Natural killer cell (primary cell): ENCODE measurements around the gene NCDN. TPM values are rescaled to one million over a fixed set of nuclear protein-coding genes. Genes with fewer than 3 reads are reported as not detected.

Experiments
- ATAC-seq, 3 donors: fragments of 150-1000 bp in 2 of 3; fragments of 200-7000 bp in 1 of 3; cut with Tn5 transposase; 1 replicate in 1 of 3; 2 replicates in 2 of 3; pipeline ENCODE4 v1.10.0; 2021; ENCODE audit warnings: mild to moderate bottlenecking in 2 of 3, moderate library complexity in 2 of 3
- DNase-seq, 2 donors: peaks; one replicate each; pipeline versions ENCODE4 v3.0.0 to v3.0.0-alpha.2; 2013 to 2021; ENCODE audit warnings: mixed read lengths in 1 of 2
- H3K27ac ChIP-seq: one replicate; pipeline ENCODE4 v1.5.1; 2013; ENCODE audit warnings: mild to moderate bottlenecking, low read length
- H3K27me3 ChIP-seq: one replicate; pipeline ENCODE4 v1.6.1; 2013; ENCODE audit warnings: low read length; ENCODE audit not compliant: control insufficient read depth, insufficient read depth
- H3K36me3 ChIP-seq: one replicate; pipeline ENCODE4 v1.6.1; 2013; ENCODE audit warnings: low read length; ENCODE audit not compliant: control insufficient read depth, insufficient read depth
- H3K4me1 ChIP-seq: one replicate; pipeline ENCODE4 v1.6.1; 2013; ENCODE audit warnings: low read length; ENCODE audit not compliant: control insufficient read depth, insufficient read depth
- H3K4me3 ChIP-seq: one replicate; pipeline ENCODE4 v1.5.1; 2013; ENCODE audit warnings: low read length
- H3K9me3 ChIP-seq: one replicate; pipeline ENCODE4 v1.6.1; 2013; ENCODE audit warnings: low read length; ENCODE audit not compliant: control insufficient read depth, insufficient read depth
- H3K27ac Mint-ChIP-seq, 2 donors: one replicate each; pipeline ENCODE4 v1.8.0; 2022; ENCODE audit warnings: mild to moderate bottlenecking in 2 of 2, mixed read lengths in 2 of 2, moderate library complexity in 1 of 2
- H3K27me3 Mint-ChIP-seq, 2 donors: one replicate each; pipeline ENCODE4 v1.8.0; 2022; ENCODE audit warnings: low read depth in 2 of 2, mixed read lengths in 2 of 2
- H3K36me3 Mint-ChIP-seq: one replicate; pipeline ENCODE4 v1.8.0; 2022; ENCODE audit warnings: mixed read lengths
- H3K4me1 Mint-ChIP-seq, 2 donors: one replicate each; pipeline ENCODE4 v1.8.0; 2022; ENCODE audit warnings: mixed read lengths in 2 of 2
- H3K4me3 Mint-ChIP-seq: one replicate; pipeline ENCODE4 v1.8.0; 2022; ENCODE audit warnings: mild to moderate bottlenecking, moderate library complexity, mixed read lengths
- H3K9me3 Mint-ChIP-seq, 2 donors: one replicate each; pipeline ENCODE4 v1.8.0; 2022; ENCODE audit warnings: mixed read lengths in 2 of 2
- WGBS: methylation state at CpG from one replicate; pipeline ENCODE4 v1.1.7; 2013; ENCODE audit warnings: missing lambda C conversion rate; ENCODE audit not compliant: insufficient coverage; 5-methylcytosine and 5-hydroxymethylcytosine counted together
- intact Hi-C: fragments of 100-400 bp; cut with micrococcal nuclease; formaldehyde crosslinking; loops from one replicate; pipeline ENCODE4 v1.14.2; 2022
- total RNA-seq, 4 donors: library from RNA; stranded (reverse); fragments of 120-200 nt in 1 of 4; gene quantifications; one replicate each; pipeline versions ENCODE4 v1.2.3 to v1.2.4, GENCODE V29; 2013 to 2022
- TF ChIP-seq, protein P1 (sequence below): fragments of 200-600 bp; IDR thresholded peaks from one replicate; pipeline ENCODE4 v1.8.0; 2022; ENCODE audit warnings: antibody characterized with exemption

Gene NCDN
- total RNA-seq, 3 donors from 2014 or later (not counting 1 experiment from before 2014, with no cell fraction given) = 7.9 to 10.7 (median 9.9) TPM

DNA sequence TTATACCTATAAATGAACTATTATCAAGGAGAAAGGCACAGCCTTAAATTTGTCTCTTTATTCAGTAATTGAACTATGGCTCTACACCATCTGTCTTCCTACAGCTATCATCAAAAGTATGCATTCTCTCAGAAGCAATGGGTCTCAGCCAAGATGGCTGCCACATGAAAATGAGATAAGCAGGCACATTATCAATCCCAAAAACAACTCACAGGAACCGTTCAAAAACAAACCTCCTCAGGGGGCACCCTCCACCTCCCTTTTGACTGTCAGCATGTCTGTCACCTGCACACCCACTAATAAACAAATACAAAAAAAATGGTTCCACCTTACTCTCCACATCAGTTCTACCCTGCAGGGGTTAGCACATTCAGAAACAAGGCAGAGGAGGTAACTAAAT lies 24.0 kb upstream of the NCDN start:
- no peak overlapping the region for H3K27ac ChIP-seq
- H3K9me3 ChIP-seq = peaks cover 12% of the 10 kb centered on the region
- H3K9me3 Mint-ChIP-seq = peaks cover 3 to 4% of the 10 kb centered on the region in 2 donors
- no peak for ATAC-seq
- no peak for DNase-seq
- peaks cover 19% of the 10 kb centered on the region for H3K36me3 ChIP-seq
- peaks cover 18% of the 10 kb centered on the region for H3K36me3 Mint-ChIP-seq
- TF ChIP-seq, protein P1, sequence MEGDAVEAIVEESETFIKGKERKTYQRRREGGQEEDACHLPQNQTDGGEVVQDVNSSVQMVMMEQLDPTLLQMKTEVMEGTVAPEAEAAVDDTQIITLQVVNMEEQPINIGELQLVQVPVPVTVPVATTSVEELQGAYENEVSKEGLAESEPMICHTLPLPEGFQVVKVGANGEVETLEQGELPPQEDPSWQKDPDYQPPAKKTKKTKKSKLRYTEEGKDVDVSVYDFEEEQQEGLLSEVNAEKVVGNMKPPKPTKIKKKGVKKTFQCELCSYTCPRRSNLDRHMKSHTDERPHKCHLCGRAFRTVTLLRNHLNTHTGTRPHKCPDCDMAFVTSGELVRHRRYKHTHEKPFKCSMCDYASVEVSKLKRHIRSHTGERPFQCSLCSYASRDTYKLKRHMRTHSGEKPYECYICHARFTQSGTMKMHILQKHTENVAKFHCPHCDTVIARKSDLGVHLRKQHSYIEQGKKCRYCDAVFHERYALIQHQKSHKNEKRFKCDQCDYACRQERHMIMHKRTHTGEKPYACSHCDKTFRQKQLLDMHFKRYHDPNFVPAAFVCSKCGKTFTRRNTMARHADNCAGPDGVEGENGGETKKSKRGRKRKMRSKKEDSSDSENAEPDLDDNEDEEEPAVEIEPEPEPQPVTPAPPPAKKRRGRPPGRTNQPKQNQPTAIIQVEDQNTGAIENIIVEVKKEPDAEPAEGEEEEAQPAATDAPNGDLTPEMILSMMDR = no peak
- H3K27me3 Mint-ChIP-seq = no peaks in the 10 kb centered on the region
- no peak overlapping the region for H3K4me3 ChIP-seq
- H3K4me3 Mint-ChIP-seq = no peak overlapping the region
- H3K4me1 ChIP-seq = peaks cover 4% of the 10 kb centered on the region
- WGBS = 73% methylated on average over 1 of the region's 1 CpG
- peaks cover 30 to 31% of the 10 kb centered on the region in 2 donors for H3K4me1 Mint-ChIP-seq
- no peaks in the 10 kb centered on the region for H3K27me3 ChIP-seq
- intact Hi-C loops = no loop called here
- H3K27ac Mint-ChIP-seq = no peak overlapping the region

DNA sequence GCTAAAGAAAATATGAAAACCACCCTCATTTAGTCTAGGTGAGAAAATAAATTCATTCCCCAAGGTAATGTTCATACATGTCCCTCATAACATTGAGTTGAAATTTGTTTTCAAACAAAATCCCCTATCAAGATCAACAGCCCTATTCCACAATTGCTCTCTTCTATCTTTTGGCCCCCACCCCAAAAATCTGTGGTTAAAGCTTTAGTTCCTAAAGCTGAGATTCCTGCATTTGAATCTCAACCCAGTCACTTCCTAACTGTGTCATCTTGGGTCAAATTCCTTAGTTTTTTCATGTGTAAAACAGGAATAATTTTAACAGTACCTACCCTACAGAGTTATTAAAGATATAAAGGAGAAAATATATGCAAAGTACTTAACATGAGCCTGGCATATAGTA lies 22.4 kb upstream of the NCDN start:
- peak overlapping the region in 1 of 2 donors; percentile 5 for H3K27ac Mint-ChIP-seq
- DNase-seq (no peak), ATAC-seq (no peak)
- peaks cover 8% of the 10 kb centered on the region for H3K9me3 ChIP-seq
- H3K4me1 ChIP-seq = peaks cover 17% of the 10 kb centered on the region
- no peak overlapping the region for H3K4me3 Mint-ChIP-seq
- no peaks in the 10 kb centered on the region for H3K27me3 Mint-ChIP-seq
- H3K4me1 Mint-ChIP-seq = peaks cover 45 to 48% of the 10 kb centered on the region in 2 donors
- TF ChIP-seq, protein P1 = no peak
- H3K27me3 ChIP-seq = no peaks in the 10 kb centered on the region
- peaks cover 0 to 2% of the 10 kb centered on the region in 2 donors for H3K9me3 Mint-ChIP-seq
- no peak overlapping the region for H3K4me3 ChIP-seq
- intact Hi-C loops = no loop called here
- no peak overlapping the region for H3K27ac ChIP-seq
- peaks cover 15% of the 10 kb centered on the region for H3K36me3 ChIP-seq
- H3K36me3 Mint-ChIP-seq = peaks cover 5% of the 10 kb centered on the region

DNA sequence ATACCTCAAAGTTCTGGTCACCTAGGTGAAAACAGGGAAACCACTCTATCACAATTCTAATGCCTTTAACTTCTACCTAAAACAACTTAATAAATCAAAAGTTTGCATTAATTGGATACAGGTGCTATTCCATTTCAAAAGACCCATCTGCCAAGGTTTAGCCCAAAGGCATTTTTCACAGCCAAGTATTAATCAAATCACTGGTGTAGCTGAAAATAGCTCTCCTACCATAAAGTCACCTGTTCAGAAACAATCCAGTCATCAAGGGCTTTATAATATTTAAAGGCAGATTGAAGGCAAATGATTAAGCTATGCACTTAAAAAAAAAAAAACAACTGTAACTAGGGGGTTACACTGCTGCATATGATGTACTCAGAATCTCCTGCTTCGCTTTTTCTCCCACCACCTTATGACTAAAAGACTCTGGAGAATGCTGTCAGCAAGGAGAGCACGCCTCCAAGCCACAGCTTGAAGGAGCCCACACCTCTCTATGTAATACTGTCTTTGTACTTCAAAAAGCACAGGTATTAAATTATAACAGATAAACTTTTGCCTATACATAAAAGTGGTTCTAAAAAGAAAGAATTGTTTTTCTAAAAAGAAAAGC lies 20.9 kb upstream of the NCDN start:
- no peaks in the 10 kb centered on the region for H3K36me3 Mint-ChIP-seq
- H3K4me1 Mint-ChIP-seq = peaks cover 55 to 59% of the 10 kb centered on the region in 2 donors
- Histone ChIP-seq H3K27me3 (no peaks in the 10 kb centered on the region), H3K4me1 (peaks cover 24% of the 10 kb centered on the region), H3K27ac (no peak overlapping the region), H3K4me3 (no peak overlapping the region), H3K9me3 (no peaks in the 10 kb centered on the region), H3K36me3 (peaks cover 4% of the 10 kb centered on the region)
- H3K4me3 Mint-ChIP-seq = no peak overlapping the region
- ATAC-seq = no peak
- no peaks in the 10 kb centered on the region for H3K27me3 Mint-ChIP-seq
- 100% methylated on average over 1 of the region's 2 CpGs for WGBS
- H3K9me3 Mint-ChIP-seq = no peaks in the 10 kb centered on the region
- DNase-seq = peak in 1 of 2 donors; percentile 28
- intact Hi-C loops = no loop called here
- TF ChIP-seq, protein P1 = no peak
- peak overlapping the region; percentile 9 to 33 for H3K27ac Mint-ChIP-seq

DNA sequence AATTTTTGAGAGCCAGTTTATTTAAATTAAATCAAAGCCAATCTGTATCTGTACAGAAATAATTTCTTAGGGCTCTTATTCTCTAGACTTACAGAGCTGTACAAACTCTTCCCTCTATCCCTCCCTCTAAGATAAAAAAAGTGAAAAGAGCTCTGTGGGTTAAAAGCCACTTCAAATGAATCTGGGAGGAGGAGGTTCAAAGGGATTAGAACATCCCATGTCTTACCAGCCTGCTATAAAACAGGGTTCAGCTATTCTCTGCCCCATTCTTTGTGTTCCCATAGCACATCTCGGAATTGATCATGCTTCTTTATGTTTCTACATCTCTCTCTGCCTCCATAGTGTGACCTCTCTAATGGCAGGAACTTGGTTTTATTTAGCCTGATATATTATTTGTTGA lies 19.8 kb upstream of the NCDN start:
- Histone ChIP-seq H3K27me3 (no peaks in the 10 kb centered on the region), H3K4me3 (no peak overlapping the region), H3K9me3 (no peaks in the 10 kb centered on the region), H3K27ac (no peak overlapping the region), H3K36me3 (peaks cover 3% of the 10 kb centered on the region), H3K4me1 (peaks cover 25% of the 10 kb centered on the region)
- Mint-ChIP-seq H3K27me3 (no peaks in the 10 kb centered on the region), H3K4me1 (peaks cover 64 to 65% of the 10 kb centered on the region in 2 donors), H3K9me3 (no peaks in the 10 kb centered on the region), H3K27ac (peak overlapping the region in 1 of 2 donors; percentile 85), H3K4me3 (no peak overlapping the region), H3K36me3 (no peaks in the 10 kb centered on the region)
- ATAC-seq (no peak), DNase-seq (peak in 1 of 2 donors; percentile 32)
- TF ChIP-seq, protein P1 = no peak
- WGBS = 100% methylated on average over 1 of the region's 1 CpG
- intact Hi-C loops = no loop called here
